ENCODE measurements around the gene SERTAD2. TPM values are rescaled to one million over a fixed set of nuclear protein-coding genes. Genes with fewer than 3 reads are reported as not detected.

Gene SERTAD2, protein sequence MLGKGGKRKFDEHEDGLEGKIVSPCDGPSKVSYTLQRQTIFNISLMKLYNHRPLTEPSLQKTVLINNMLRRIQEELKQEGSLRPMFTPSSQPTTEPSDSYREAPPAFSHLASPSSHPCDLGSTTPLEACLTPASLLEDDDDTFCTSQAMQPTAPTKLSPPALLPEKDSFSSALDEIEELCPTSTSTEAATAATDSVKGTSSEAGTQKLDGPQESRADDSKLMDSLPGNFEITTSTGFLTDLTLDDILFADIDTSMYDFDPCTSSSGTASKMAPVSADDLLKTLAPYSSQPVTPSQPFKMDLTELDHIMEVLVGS
- total RNA-seq, result 8.6 and 15.1 TPM in 2 replicates

DNA sequence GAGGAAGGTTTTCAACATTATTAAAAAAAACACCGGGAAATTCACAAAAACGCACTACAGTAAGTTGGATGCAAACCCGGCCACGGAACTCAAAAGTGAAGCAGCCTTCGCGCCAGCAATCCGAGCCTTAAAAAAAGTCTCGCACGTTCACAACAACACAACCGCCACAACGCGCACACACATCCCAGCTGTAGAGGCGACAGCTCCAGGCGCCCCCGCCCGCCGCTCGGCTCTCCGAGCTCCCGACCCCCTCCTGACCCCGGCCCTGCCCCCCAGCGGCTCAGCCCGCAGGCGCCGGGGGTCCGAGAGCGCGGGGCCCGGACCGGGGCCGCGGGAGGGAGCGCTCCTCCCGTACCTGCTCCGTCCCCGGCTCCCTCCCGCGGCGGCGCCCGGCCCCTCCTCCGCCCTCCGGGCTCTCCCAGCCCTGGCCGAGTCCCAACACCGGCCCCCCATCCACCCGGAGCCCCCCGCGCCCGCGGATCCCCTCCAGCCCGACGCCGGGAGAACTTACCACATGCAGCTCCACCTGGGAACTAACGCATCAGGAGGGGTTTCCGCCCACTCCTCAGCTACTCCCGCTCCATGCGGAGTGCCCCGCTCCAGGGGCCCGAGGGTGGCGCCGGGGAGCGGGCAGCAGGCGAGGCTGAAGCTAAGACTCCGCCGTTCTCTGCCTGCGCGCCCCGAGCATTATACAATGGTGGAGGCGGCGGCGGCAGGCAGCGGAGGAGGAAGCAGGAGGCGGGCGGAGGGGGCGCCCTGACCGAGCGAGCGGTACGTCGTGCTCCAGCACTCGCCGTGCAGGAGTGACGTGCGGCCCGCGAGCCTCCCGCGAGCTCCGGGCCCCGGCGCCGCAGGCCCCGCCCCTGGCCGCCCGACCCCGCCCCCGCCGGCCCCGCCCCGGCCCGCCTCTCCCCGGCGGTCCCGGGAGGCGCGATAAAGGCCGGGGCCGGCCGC, at the start of gene SERTAD2:
TSS of gene SERTAD2 (minus strand) at position 805 of the 954 bp plus-strand sequence. CDS start 17,042 bp downstream, outside the sequence.

Other genes with a start within 250 kb of the SERTAD2 start
- 2.7 and 4.7 TPM in 2 replicates for gene LGALSL, start 199.8 kb downstream of the SERTAD2 start, total RNA-seq
- gene AFTPH, start 129.6 kb downstream of the SERTAD2 start, total RNA-seq, result 38.0 and 44.5 TPM in 2 replicates

Measured in thoracic aorta endothelial cell (primary cell).